ENCODE results near the gene HS6ST3.
A peak's percentile ranks its signal among the peaks of the same experiment; 100 is the strongest.

Gene HS6ST3

DNA sequence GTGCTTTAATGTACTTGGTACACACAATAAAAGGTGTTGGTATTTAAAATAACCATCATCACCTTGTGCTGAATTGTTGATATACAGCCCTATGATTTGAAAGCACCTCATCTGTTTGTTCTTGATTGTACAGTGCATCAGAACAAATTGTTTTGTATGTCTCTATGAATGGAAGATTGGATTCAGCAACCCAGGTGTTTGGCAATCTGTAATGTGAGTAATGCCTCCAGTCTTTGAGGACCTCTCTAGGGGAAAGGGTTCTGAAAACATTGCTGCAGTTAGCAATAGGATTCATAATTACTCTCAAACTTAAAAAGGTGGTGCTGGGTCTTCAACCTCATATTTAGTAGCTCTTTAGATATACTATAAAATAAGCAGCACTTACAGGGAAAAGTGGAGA is 562.6 kb downstream of the HS6ST3 start:
- DNase-seq (ENCODE audit: low spot score) = no peak

GRCh38 chr13:96661612-96662011 is 571.7 kb downstream of the HS6ST3 start:
- DNase-seq (ENCODE audit: low spot score) = no peak

- DNase-seq (ENCODE audit: low spot score) = no peak
These were observed 572.1 kb downstream of the HS6ST3 start for GRCh38 chr13:96662036-96662435.

DNA sequence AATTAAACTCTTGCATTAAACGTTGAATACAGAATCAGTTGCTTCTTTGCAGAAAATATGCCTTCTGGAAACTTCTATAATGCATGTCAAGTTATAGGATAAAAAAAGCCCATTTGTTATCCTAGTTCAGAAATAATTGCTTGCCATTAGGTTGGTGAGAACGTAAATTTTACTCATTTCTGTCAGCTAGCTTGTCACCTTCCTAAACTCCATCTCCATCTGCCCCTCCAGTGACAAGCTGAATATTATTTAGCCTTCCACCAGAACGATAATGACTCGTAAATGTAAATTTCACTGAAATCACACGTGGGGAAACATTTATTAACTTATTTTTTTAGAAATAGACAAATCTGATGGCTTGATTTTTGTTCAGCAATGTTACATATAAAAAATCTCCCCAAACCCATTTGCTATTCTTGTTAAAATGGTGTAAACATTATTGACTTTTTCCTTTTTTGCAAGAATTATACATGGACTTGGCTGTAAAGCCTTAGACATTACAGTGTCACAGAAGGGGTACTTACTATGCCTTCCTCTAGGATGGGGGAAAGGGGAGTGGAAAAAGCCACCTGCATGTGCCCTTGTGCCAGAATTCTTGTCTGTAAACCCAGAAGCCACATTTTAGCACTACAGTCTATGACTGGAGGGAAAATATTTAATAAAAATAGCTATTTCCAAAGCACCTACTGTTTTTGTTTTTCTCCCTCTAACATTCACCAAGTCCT is 577.5 kb downstream of the HS6ST3 start:
- DNase-seq (ENCODE audit: low spot score) = no peak

- peak; percentile 79 for DNase-seq (ENCODE audit: low spot score)
These were observed 581.2 kb downstream of the HS6ST3 start for GRCh38 chr13:96671073-96671472.

DNA sequence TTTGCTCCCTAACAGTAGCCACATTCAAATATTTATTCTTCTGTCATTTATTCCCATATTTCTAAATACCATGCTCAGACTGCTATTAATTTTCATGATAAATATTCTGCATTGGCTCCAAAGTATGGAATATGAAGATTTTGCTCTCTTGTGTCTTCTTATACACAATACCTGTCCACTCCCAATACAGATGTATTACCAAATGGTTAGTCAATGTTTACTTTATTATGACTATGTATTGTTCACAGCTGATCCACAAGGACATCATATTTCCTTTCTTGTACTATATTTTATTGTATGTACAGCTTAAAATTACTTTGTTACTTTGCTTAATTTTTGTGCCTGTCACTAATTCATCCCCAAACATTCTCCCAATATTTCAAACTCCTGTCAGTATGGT is 582.1 kb downstream of the HS6ST3 start:
- DNase-seq (ENCODE audit: low spot score) = no peak

GRCh38 chr13:96673825-96674224 is 583.9 kb downstream of the HS6ST3 start:
- no peak for DNase-seq (ENCODE audit: low spot score)

GRCh38 chr13:96677029-96677428 is 587.1 kb downstream of the HS6ST3 start:
- no peak for DNase-seq (ENCODE audit: low spot score)

GRCh38 chr13:96678801-96679200 is 588.9 kb downstream of the HS6ST3 start:
- no peak for DNase-seq (ENCODE audit: low spot score)

- no peak for DNase-seq (ENCODE audit: low spot score)
These were observed 591.0 kb downstream of the HS6ST3 start for GRCh38 chr13:96680898-96681297.

DNA sequence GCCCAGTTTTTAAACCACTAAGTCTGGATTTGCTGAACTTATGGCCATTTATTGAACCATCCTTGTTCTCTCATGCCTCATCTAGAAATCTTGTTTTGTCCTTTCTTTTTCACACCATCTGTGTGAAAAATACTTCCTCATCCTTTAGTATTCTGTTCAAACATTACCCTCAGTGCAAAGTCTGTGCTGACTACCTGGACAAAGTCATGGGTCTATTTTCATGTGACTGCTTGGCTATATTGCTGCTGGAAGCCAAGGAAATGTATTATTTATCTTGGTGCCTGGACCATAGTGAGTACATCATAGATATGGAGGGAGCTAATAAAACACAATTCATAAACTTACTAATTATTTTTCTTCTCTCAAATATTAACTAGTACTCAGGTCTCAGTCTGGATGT is 591.9 kb downstream of the HS6ST3 start:
- no peak for DNase-seq (ENCODE audit: low spot score)

DNA sequence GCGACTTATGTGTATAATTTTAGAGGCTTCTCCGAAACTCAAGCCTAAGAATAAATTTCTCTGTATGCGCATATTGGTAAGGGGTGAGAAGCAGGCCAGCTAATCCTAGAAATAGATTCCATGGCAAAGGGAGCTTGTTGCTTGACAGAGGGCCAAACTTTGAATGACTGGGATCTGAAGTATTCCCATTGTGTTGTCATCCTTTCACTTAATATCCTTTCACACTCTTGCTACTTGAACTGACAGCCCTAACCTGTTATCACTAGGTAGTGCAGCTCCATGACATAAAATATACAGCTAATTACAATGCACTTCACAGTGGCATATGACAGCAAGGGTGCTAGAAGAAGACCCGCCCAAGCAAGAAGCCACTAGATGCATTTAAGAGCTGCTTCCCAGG is 594.6 kb downstream of the HS6ST3 start:
- DNase-seq (ENCODE audit: low spot score) = no peak

- no peak for DNase-seq (ENCODE audit: low spot score)
These were observed 595.0 kb downstream of the HS6ST3 start for GRCh38 chr13:96684907-96685306.

- DNase-seq (ENCODE audit: low spot score) = no peak
These were observed 596.4 kb downstream of the HS6ST3 start for GRCh38 chr13:96686286-96686685.

GRCh38 chr13:96687191-96687590 is 597.3 kb downstream of the HS6ST3 start:
- DNase-seq (ENCODE audit: low spot score) = no peak

- no peak for DNase-seq (ENCODE audit: low spot score)
These were observed 601.1 kb downstream of the HS6ST3 start for GRCh38 chr13:96690998-96691397.

DNA sequence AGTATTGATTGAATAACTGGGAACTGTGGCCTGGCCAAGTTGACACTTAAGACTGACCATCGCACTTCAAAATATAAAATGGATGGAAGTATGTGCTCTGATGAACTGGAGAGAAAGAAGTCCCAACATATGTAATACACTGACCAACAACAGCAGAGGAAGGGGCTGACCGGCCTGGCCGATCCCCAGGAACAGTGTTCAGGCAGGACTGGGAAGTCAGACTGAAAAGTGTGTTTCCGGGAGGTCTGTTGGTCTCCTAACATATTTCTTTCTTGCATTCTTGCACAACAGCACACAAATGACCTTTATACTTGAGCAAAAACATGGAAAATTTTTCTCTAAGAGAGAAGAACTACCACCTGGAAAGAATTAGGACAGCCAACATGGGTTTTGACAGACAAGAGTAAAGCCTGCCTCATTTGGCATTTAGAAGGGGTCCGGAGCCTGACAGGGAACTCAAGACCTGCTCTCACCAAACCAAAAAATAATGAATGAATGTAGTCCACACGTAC is 606.5 kb downstream of the HS6ST3 start:
- DNase-seq (ENCODE audit: low spot score) = no peak

DNA sequence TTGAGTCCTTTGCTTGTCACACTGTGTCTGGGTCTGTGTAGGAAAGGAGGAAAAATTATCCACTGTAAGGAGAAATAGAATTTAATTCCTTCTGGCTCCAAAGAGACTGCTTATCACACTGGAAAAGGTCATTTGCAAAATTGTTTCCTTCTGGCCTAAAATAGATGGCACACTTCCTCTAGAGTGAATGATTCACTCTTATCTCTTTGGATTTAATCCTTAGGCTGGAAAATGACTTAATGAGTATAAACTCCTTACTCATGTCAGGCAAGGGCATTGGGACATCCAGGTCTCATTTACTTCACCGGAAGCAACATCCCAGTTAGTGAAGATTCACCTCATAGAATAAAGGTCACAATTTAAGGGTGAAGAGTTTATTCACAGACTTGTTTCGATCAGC is 610.8 kb downstream of the HS6ST3 start:
- DNase-seq (ENCODE audit: low spot score) = no peak

DNA sequence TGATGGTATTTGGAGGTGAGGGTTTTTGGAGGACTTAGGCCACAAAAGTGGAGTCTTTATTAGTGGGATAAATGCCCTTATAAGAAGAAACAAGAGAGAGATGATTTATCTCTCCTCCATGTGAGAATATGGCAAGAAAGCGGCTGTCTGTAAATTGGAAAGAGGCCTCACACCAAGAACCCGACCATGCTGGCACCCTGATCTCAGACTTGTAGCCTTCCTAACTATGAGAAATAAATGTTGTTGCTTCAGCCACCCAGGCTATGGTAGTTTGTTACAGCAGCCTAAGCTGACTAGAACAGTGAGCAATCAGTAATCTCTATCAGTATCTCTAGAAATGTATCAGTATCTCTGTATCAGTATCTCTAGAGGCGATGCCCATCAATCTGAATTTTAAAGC is 617.2 kb downstream of the HS6ST3 start:
- DNase-seq (ENCODE audit: low spot score) = no peak

DNA sequence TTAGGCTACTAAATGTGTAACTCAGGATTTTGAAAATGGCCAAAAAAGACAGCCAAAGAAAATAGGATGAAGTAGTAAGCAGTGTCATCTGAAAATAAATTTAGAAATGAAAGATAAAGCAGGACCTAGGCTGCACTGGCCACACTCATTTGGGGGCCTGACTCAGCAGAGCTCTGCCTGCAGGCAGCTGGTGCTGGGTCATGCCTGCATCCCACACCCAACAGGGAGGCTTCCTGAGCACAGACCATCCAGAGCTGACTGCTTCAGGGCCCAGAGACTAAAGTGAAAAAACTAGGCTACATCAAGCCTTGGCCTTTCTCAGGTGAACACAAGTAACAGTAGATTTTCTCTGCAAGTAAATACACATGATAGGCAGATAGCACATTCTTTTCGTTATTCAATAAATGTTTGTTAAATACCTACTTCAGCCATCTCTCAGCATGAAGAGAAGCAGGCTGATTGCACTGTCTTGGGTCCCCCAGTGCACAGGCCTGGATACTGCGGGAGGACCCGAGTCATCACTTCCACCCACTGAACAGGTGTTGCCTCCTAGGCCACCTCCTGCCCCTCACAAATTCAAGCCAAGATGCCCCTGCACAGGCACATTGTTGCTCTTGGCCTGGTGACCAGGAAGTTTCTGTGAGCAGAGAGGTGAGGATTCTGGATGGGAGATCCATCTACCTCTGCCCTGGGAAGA is 620.4 kb downstream of the HS6ST3 start:
- DNase-seq (ENCODE audit: low spot score) = no peak

- DNase-seq (ENCODE audit: low spot score) = no peak
These were observed 630.5 kb downstream of the HS6ST3 start for GRCh38 chr13:96720446-96720845.

- no peak for DNase-seq (ENCODE audit: low spot score)
These were observed 636.7 kb downstream of the HS6ST3 start for GRCh38 chr13:96726651-96727050.

- no peak for DNase-seq (ENCODE audit: low spot score)
These were observed 638.6 kb downstream of the HS6ST3 start for GRCh38 chr13:96728463-96728862.

GRCh38 chr13:96730676-96731075 is 640.8 kb downstream of the HS6ST3 start:
- no peak for DNase-seq (ENCODE audit: low spot score)
